SK-N-SH treated with all-trans-retinoic acid at 6 μM for 48 hours (cell line): ENCODE measurements around the gene POP4.

ENCODE experiments used
- CSDC2 ChIP-seq: fragments of 250-450 bp; sonication (Bioruptor Pico); IDR thresholded peaks from 2 replicates; pipeline ENCODE4 v1.5.0; 2020; ENCODE audit warnings: mild to moderate bottlenecking, moderate library complexity
- GLIS3 ChIP-seq: fragments of 250-450 bp; sonication (Bioruptor Pico); IDR thresholded peaks from 2 replicates; pipeline ENCODE4 v1.5.0; 2020; ENCODE audit warnings: mild to moderate bottlenecking, moderate library complexity
- ZFP3 ChIP-seq: fragments of 250-450 bp; sonication (Bioruptor Pico); IDR thresholded peaks from 2 replicates; pipeline ENCODE4 v1.5.0; 2020; ENCODE audit warnings: mild to moderate bottlenecking, moderate library complexity
- ZFP30 ChIP-seq: fragments of 450-650 bp; formaldehyde crosslinking; IDR thresholded peaks from 2 replicates; pipeline ENCODE4 v1.5.0; 2022; ENCODE audit warnings: mild to moderate bottlenecking, moderate library complexity
- ZNF70 ChIP-seq: fragments of 450-650 bp; formaldehyde crosslinking; IDR thresholded peaks from 2 replicates; pipeline ENCODE4 v1.5.0; 2020; ENCODE audit warnings: mild to moderate bottlenecking, moderate library complexity
- ZNF8 ChIP-seq: fragments of 450-650 bp; formaldehyde crosslinking; IDR thresholded peaks from 2 replicates; pipeline ENCODE4 v1.5.0; 2020; ENCODE audit warnings: mild to moderate bottlenecking, moderate library complexity
- TF ChIP-seq, protein P1 (sequence below): fragments of 250-450 bp; sonication (Bioruptor Pico); IDR thresholded peaks from 2 replicates; pipeline ENCODE4 v1.8.0; 2020; ENCODE audit warnings: mild to moderate bottlenecking, moderate library complexity, borderline replicate concordance
- TF ChIP-seq, protein P2 (sequence below): fragments of 250-450 bp; sonication (Bioruptor Pico); IDR thresholded peaks from 2 replicates; pipeline ENCODE4 v1.5.0; 2020; ENCODE audit warnings: mild to moderate bottlenecking, moderate library complexity

DNA sequence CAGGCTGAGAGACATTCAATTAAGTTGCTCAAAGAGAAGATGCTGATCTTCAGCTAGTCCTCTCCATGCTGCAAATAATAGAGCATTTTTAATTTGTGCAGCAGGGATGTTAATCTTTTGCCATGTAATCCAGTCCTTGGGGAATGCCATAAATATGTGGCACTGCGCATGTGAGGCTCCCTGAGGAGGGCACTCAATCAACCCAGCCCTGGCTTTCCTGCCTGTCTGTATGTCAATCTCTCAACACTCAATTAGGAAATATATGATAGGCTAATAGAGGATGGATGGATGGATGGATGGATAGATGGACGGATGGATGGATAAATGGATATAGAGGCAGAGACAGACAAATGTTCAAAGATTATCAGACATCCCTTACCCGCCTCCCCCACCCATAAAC is 31.6 kb upstream of the POP4 start:
- TF ChIP-seq, protein P1, sequence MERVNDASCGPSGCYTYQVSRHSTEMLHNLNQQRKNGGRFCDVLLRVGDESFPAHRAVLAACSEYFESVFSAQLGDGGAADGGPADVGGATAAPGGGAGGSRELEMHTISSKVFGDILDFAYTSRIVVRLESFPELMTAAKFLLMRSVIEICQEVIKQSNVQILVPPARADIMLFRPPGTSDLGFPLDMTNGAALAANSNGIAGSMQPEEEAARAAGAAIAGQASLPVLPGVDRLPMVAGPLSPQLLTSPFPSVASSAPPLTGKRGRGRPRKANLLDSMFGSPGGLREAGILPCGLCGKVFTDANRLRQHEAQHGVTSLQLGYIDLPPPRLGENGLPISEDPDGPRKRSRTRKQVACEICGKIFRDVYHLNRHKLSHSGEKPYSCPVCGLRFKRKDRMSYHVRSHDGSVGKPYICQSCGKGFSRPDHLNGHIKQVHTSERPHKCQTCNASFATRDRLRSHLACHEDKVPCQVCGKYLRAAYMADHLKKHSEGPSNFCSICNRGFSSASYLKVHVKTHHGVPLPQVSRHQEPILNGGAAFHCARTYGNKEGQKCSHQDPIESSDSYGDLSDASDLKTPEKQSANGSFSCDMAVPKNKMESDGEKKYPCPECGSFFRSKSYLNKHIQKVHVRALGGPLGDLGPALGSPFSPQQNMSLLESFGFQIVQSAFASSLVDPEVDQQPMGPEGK (CRISPR knock-in tag): no peak
- no peak for TF ChIP-seq ZFP30 (CRISPR knock-in tag)
- TF ChIP-seq, protein P2, sequence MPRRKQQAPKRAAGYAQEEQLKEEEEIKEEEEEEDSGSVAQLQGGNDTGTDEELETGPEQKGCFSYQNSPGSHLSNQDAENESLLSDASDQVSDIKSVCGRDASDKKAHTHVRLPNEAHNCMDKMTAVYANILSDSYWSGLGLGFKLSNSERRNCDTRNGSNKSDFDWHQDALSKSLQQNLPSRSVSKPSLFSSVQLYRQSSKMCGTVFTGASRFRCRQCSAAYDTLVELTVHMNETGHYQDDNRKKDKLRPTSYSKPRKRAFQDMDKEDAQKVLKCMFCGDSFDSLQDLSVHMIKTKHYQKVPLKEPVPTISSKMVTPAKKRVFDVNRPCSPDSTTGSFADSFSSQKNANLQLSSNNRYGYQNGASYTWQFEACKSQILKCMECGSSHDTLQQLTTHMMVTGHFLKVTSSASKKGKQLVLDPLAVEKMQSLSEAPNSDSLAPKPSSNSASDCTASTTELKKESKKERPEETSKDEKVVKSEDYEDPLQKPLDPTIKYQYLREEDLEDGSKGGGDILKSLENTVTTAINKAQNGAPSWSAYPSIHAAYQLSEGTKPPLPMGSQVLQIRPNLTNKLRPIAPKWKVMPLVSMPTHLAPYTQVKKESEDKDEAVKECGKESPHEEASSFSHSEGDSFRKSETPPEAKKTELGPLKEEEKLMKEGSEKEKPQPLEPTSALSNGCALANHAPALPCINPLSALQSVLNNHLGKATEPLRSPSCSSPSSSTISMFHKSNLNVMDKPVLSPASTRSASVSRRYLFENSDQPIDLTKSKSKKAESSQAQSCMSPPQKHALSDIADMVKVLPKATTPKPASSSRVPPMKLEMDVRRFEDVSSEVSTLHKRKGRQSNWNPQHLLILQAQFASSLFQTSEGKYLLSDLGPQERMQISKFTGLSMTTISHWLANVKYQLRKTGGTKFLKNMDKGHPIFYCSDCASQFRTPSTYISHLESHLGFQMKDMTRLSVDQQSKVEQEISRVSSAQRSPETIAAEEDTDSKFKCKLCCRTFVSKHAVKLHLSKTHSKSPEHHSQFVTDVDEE (CRISPR knock-in tag): no peak
- no peak for TF ChIP-seq CSDC2 (CRISPR knock-in tag)
- TF ChIP-seq ZNF8 (CRISPR knock-in tag): no peak
- no peak for TF ChIP-seq GLIS3
- TF ChIP-seq ZFP3: no peak
- TF ChIP-seq ZNF70 (CRISPR knock-in tag): no peak
